ENCODE data around the gene NFKBIL1. TPM values are rescaled to one million over a fixed set of nuclear protein-coding genes. Genes with fewer than 3 reads are reported as not detected.
A peak's percentile ranks its signal among the peaks of the same experiment; 100 is the strongest.

NFKBIL1 gene
- total and polyA plus RNA-seq, 9 of the 15 experiments (the other 6 are each of a cell fraction or from before 2014, with no cell fraction given) = 0.49 to 33.1 (median 7.6) TPM

DNA sequence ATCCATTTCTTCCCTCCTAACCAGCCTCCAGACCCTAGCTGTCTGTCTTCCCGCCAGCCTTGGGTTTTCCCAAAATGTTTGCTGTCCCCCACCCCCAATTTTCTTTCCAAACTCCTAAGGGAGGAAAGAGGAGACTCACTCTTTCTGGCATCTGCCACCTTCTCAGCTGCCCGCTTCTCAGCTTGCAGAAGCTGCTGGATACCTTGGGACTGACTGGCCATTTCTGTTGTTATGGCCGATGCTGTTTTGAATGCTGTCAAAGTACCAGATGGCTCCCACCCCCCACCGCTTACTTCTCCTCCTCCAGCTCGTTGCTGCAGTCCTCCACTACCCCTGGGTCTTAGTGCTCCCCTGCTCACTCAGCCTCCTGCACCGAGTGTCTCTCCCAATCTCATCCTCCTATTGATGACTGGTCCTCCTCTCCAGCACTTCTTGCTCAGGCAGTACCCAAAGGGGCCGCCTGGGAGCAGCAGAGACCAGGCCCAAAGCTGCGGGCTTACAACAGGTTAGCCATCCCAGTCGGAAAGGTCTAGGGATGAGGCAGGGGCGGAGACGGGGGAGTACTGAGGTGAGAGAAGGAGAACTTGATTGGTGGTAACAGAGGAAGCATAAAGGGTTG, 960 bp upstream of the NFKBIL1 start, which contains the start of gene ATP6V1G2 (continued):
- TF ChIP-seq, protein P1, sequence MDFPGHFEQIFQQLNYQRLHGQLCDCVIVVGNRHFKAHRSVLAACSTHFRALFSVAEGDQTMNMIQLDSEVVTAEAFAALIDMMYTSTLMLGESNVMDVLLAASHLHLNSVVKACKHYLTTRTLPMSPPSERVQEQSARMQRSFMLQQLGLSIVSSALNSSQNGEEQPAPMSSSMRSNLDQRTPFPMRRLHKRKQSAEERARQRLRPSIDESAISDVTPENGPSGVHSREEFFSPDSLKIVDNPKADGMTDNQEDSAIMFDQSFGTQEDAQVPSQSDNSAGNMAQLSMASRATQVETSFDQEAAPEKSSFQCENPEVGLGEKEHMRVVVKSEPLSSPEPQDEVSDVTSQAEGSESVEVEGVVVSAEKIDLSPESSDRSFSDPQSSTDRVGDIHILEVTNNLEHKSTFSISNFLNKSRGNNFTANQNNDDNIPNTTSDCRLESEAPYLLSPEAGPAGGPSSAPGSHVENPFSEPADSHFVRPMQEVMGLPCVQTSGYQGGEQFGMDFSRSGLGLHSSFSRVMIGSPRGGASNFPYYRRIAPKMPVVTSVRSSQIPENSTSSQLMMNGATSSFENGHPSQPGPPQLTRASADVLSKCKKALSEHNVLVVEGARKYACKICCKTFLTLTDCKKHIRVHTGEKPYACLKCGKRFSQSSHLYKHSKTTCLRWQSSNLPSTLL (IDR thresholded peaks at IDR 0.05) = no peak
- TF ChIP-seq HMGXB4 (CRISPR knock-in tag; IDR thresholded peaks at IDR 0.05) (peak; percentile 74; the same call in 1 of the 2 replicates), RB1 (IDR thresholded peaks at IDR 0.05; ENCODE audit: low read depth) (peak; percentile 83), SRF (CRISPR knock-in tag; IDR thresholded peaks at IDR 0.05) (0 out of 4 replicates have a peak, but pooled peaks of 1 of the 2 experiments have one; percentile 26), TBP (optimal IDR thresholded peaks at IDR 0.05; ENCODE audit: low read depth, low read length) (peak; percentile 30), ZNF212 (CRISPR knock-in tag; IDR thresholded peaks at IDR 0.05) (no peak), KDM1A (IDR thresholded peaks at IDR 0.05) (peak in 1 of 2 experiments; percentile 84; a peak in 2 of 4 replicates), ZBTB17 (CRISPR knock-in tag; IDR thresholded peaks at IDR 0.05) (no peak), MECOM (CRISPR knock-in tag; IDR thresholded peaks at IDR 0.05) (peak; percentile 63; the same call in 1 of the 2 replicates), CTCF (IDR thresholded peaks at IDR 0.05 in 2 of 3, conservative IDR thresholded peaks at IDR 0.05 in 1 of 3; ENCODE audit: insufficient read depth in 2 of 3, low read depth in 1 of 3, low read length in 3 of 3) (peak; percentile 97 to 100 (median 99)), ZBTB9 (CRISPR knock-in tag; IDR thresholded peaks at IDR 0.05) (no peak), ZNF143 (CRISPR knock-in tag; IDR thresholded peaks at IDR 0.05) (peak; percentile 34; the same call in 1 of the 2 replicates), MED1 (CRISPR knock-in tag; IDR thresholded peaks at IDR 0.05; ENCODE audit: borderline replicate concordance) (no peak), NEUROD1 (IDR thresholded peaks at IDR 0.05; ENCODE audit: borderline replicate concordance, low read depth, low read length, partially characterized antibody) (peak; percentile 63), HMGN3 (IDR thresholded peaks at IDR 0.05; ENCODE audit: borderline replicate concordance, extremely low read depth, insufficient read length, low read depth, low read length) (no peak), ZNF707 (CRISPR knock-in tag; conservative IDR thresholded peaks at IDR 0.05) (no peak), RBM39 (optimal IDR thresholded peaks at IDR 0.05; ENCODE audit: low read depth, low read length) (peak; percentile 82), GABPB1 (CRISPR knock-in tag; IDR thresholded peaks at IDR 0.05) (no peak), MAX (CRISPR knock-in tag; IDR thresholded peaks at IDR 0.05) (peak; percentile 43; the same call in 1 of the 2 replicates), GTF2B (IDR thresholded peaks at IDR 0.05; ENCODE audit: extremely low read depth, insufficient read length) (no peak)
